SK-N-MC (cell line): ENCODE measurements around the gene GTPBP4.
"Not testable (repeated sequence)": the region's sequence is repeated elsewhere in the genome, so short reads cannot be mapped to it uniquely, and the experiment has no call there.

Source experiments
- DNase-seq: peaks from one replicate; pipeline ENCODE4 v3.0.0-alpha.2; 2011; ENCODE audit warnings: low read depth, low spot score
- H3K27ac ChIP-seq: fragments of 200-600 bp; sonication (generic); 2 replicates; pipeline ENCODE4 v1.5.1; 2016; ENCODE audit warnings: mixed run types
- H3K36me3 ChIP-seq: fragments of 200-600 bp; sonication (generic); 2 replicates; pipeline ENCODE4 v1.6.1; 2017; ENCODE audit warnings: antibody characterized with exemption, low read length, mixed read lengths; ENCODE audit not compliant: insufficient read depth
- H3K4me3 ChIP-seq: fragments of 200-600 bp; sonication (generic); 2 replicates; pipeline ENCODE4 v1.5.1; 2016
- H3K9ac ChIP-seq: fragments of 200-600 bp; sonication (generic); 2 replicates; pipeline ENCODE4 v1.8.0; 2017; ENCODE audit warnings: mixed run types, mixed read lengths; ENCODE audit not compliant: insufficient read length
- H3K9me3 ChIP-seq: fragments of 200-600 bp; sonication (generic); 2 replicates; pipeline ENCODE4 v1.6.1; 2017; ENCODE audit warnings: low read depth, mild to moderate bottlenecking, antibody characterized with exemption, low read length, moderate library complexity, mixed read lengths
- EZH2 ChIP-seq: fragments of 200-600 bp; sonication (generic); IDR thresholded peaks from one replicate; pipeline ENCODE4 v1.6.1; 2017; ENCODE audit warnings: antibody characterized with exemption
- FOXP2 ChIP-seq: optimal IDR thresholded peaks from 2 replicates; pipeline ENCODE3; 2011; ENCODE audit warnings: mild to moderate bottlenecking, moderate library complexity; ENCODE audit not compliant: insufficient read depth; ENCODE audit errors: extremely low read length, control extremely low read depth
- POLR2AphosphoS5 ChIP-seq: IDR thresholded peaks from 2 replicates; pipeline ENCODE4 v1.6.1; 2012; ENCODE audit warnings: mild to moderate bottlenecking, low read depth, low read length, borderline replicate concordance

GTPBP4 gene

GRCh38 chr10:1059902-1060301 is 71.7 kb downstream of the GTPBP4 start:
- no peaks in the 10 kb centered on the region for H3K36me3 ChIP-seq

GRCh38 chr10:1061930-1062774 is 73.9 kb downstream of the GTPBP4 start:
- no peaks in the 10 kb centered on the region for H3K9me3 ChIP-seq
- H3K4me3 ChIP-seq, result no peak overlapping the region
- H3K27ac ChIP-seq, result no peak overlapping the region
- H3K9ac ChIP-seq, result no peak overlapping the region
- no peak for DNase-seq
- TF ChIP-seq FOXP2 (no peak), EZH2 (no peak), POLR2AphosphoS5 (no peak)
- no peaks in the 10 kb centered on the region for H3K36me3 ChIP-seq

More at GRCh38 chr10:1059902-1060301, 71.7 kb downstream of the GTPBP4 start:
- Histone ChIP-seq H3K9me3 (no peaks in the 10 kb centered on the region), H3K4me3 (no peak overlapping the region), H3K27ac (no peak overlapping the region), H3K9ac (no peak overlapping the region)
- DNase-seq, result no peak
- no peak for TF ChIP-seq POLR2AphosphoS5
- no peak for TF ChIP-seq FOXP2
- TF ChIP-seq EZH2, result no peak

- TF ChIP-seq POLR2AphosphoS5 (no peak), FOXP2 (no peak), EZH2 (no peak)
- no peak overlapping the region for H3K9ac ChIP-seq
- no peaks in the 10 kb centered on the region for H3K9me3 ChIP-seq
- H3K4me3 ChIP-seq, result no peak overlapping the region
- no peak for DNase-seq
- no peak overlapping the region for H3K27ac ChIP-seq
- no peaks in the 10 kb centered on the region for H3K36me3 ChIP-seq
These were observed 75.1 kb downstream of the GTPBP4 start for GRCh38 chr10:1063232-1063865.

- TF ChIP-seq POLR2AphosphoS5, result no peak
- TF ChIP-seq EZH2, result no peak
- no peak for TF ChIP-seq FOXP2
- no peak overlapping the region for H3K9ac ChIP-seq
- no peaks in the 10 kb centered on the region for H3K9me3 ChIP-seq
These were observed 76.7 kb downstream of the GTPBP4 start for GRCh38 chr10:1064964-1065247.

GRCh38 chr10:1066734-1067133 is 78.5 kb downstream of the GTPBP4 start:
- not testable (repeated sequence) for H3K9ac ChIP-seq, DNase-seq, H3K27ac ChIP-seq, H3K9me3 ChIP-seq, H3K4me3 ChIP-seq, H3K36me3 ChIP-seq

More at GRCh38 chr10:1064964-1065247, 76.7 kb downstream of the GTPBP4 start:
- Histone ChIP-seq H3K36me3 (no peaks in the 10 kb centered on the region), H3K4me3 (no peak overlapping the region), H3K27ac (no peak overlapping the region)
- no peak for DNase-seq

- Histone ChIP-seq H3K4me3 (no peak overlapping the region), H3K9me3 (no peaks in the 10 kb centered on the region), H3K36me3 (no peaks in the 10 kb centered on the region), H3K27ac (no peak overlapping the region), H3K9ac (no peak overlapping the region)
- DNase-seq, result no peak
- TF ChIP-seq FOXP2, result no peak
- no peak for TF ChIP-seq EZH2
- TF ChIP-seq POLR2AphosphoS5, result no peak
These were observed 80.4 kb downstream of the GTPBP4 start for GRCh38 chr10:1068380-1069361.
